HG03159 (cell line): ENCODE results near the gene GLRX5.
A peak's percentile ranks its signal among the peaks of the same experiment; 100 is the strongest.

Experiments
- ATAC-seq: cut with Tn5 transposase; IDR thresholded peaks from one replicate; pipeline ENCODE4 v1.9.1; 2021; ENCODE audit warnings: mild to moderate bottlenecking, moderate library complexity; ENCODE audit not compliant: unreplicated experiment

GLRX5 gene

DNA sequence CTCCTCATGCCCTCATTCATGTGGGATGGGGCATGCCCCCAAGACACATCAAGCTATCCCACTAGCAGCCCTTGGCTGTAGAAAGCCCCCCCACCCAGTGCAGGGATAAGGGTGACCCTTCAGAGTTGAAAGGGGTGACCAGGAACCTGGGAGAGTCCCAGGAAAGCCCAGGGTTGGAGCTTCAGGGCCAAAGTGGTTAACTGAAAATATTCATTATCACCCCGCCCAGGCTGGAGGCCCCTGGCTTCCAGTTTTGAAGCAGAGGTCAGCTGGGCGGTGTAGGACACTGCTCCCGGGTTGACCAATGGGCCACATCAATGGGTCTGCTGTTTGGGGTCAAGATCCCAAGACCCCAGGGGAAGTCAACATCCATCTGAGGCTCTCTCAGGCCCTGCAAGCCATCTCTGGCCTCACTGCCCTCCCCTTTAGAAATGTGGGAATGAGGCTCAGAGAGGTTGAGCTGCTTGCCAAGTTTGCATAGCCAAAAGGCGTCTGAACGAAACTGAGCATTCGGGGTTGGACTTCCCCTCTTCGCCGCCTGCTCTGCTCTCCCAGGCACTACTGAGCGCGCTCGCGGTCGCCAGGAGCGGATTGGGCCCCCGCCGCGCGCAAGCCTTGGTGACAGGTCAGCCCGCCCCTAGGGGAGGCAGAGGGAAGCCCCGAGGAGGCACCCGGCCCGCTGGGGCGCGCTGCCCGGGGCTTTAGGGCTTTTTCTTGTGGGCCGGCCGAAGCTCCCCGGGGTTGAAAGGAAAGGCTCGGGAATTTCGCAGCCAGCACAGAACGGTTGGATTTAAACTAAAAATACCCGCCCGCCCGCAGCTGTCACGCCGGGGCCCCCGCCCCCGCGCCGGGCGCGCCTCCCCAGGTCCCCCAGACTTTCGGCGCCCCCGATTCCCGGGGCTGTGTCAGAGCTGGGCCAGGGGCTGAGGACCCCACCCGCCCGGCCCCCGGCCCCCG, 19.0 kb upstream of the GLRX5 start:
- peak; percentile 86 for ATAC-seq

DNA sequence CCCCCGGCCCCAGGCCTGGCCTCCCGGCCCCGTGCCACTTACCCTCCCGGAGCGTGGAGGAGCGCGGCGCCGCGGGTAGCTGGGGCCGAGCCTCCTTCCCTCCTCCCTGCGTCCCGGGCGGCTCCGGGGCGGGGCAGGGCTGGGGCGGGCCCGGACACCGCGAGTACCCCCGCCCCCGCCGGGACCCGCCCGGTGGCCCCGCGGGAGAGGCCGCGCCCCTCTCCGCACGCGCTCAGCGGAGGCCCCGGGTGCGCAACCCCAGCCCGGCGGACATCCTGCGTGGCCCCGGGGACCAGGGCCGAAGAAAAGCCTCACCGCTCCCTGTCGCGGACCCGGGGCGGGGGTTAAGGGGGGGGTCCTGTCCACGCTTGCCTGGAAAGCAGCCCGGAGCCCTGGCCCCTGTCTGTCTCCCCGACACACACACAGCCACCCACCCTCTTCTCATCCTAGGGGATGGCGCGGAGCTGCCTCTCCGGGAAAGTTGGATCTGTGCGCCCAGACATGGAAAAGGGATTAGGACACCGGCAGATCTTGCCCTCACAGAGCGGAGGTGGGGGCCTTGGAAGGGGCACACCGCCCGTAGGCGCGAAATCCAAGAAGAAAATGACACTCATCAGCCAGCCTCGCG, 18.2 kb upstream of the GLRX5 start, which contains the start of gene SYNE3:
Gene SYNE3, minus strand, starts transcription at position 97 of the 628 bp plus-strand sequence. CDS start 40,829 bp downstream, outside the sequence.
- peak; percentile 32 for ATAC-seq

DNA sequence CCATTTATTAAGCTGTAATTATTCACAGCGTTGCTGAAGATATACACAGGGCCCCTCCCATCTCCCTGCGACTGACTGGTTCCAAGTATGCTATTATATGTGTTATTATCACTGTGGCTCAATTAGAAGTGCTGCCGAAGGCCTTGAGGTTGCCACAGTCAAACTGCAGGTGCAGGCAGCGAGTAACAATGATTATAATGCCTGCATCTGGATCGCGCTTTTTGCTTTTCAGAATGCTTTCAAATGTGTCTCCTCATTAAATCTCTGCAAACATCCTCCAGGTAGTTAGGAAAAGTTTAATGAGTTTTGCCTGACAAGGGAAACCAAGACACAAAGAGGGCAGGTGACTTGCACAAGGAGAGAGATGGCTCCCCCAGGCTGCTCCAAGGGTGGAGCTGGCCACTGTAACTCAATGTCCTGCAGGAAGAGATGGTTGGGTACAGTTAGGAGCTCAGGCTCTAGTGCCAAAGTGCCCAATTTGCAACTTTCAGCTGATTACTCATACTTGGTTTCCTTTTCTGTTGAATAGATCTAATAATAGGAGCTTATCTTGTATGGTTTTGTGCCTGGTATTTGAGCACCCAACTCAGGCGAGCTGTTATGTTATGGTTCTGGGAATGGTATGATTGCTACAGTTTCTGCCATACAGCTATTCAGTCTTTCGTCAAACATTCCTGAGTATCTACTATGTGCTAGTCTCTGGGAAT, 16.7 kb upstream of the GLRX5 start:
- peak; percentile 27 for ATAC-seq

DNA sequence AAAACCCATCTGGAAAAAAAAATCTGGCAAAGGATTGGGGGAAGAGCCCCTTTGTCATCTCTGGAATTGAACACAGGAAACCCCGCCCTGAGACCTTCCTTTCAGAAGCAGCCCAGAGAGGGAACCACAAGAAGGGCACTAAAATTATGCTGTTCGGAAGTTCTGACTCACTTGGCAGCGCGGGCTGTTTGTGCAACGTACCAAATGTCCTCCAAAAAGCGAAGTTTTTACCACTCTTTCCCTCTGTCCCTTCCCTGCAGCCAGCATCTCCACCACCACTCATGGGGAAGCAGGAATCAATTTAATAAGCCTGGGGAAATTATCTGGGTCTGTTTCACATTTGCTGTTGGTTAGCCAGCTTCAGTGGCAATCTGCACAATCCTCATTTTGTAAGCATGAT, 15.2 kb upstream of the GLRX5 start:
- no peak for ATAC-seq

GRCh38 chr14:95520346-95520745, 14.5 kb upstream of the GLRX5 start:
- ATAC-seq = no peak

DNA sequence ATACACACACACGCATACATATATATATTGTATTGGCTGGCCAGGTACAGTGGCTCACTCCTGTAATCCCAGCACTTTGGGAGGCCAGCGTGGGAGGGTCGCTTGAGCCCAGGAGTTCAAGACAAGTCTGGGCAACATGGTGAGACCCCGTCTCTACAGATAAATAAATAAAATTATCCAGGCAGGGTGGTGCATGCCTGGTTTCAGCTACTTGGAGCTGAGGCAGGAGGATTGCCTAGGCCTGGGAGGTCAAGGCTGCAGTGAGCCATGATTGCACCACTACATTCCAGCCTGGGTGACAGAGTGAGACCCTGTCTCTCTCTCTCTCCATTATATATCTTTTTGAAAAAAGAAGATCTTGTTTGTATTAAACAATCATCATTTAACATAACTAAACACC, 13.8 kb upstream of the GLRX5 start:
- ATAC-seq = no peak

DNA sequence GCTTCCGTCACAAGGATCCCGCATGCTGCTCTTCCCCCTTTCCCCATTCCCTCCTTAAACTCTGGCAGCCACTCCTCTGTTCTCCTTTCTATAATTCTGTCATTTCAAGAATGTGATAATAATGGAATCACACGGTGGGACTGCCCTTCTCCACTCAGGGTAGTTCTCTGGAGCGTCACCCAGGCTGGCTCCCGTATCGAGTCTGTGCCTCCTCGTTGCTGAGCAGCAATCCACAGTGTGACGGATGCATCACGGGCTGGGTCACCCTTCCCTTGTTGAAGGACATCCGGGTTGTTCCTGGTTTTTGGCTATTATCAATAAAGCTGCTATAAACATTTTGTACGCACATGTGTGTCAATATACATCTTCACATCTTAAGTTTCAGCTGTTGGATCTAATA, 12.7 kb upstream of the GLRX5 start:
- no peak for ATAC-seq

GRCh38 chr14:95522556-95522955, 12.3 kb upstream of the GLRX5 start:
- ATAC-seq = no peak

DNA sequence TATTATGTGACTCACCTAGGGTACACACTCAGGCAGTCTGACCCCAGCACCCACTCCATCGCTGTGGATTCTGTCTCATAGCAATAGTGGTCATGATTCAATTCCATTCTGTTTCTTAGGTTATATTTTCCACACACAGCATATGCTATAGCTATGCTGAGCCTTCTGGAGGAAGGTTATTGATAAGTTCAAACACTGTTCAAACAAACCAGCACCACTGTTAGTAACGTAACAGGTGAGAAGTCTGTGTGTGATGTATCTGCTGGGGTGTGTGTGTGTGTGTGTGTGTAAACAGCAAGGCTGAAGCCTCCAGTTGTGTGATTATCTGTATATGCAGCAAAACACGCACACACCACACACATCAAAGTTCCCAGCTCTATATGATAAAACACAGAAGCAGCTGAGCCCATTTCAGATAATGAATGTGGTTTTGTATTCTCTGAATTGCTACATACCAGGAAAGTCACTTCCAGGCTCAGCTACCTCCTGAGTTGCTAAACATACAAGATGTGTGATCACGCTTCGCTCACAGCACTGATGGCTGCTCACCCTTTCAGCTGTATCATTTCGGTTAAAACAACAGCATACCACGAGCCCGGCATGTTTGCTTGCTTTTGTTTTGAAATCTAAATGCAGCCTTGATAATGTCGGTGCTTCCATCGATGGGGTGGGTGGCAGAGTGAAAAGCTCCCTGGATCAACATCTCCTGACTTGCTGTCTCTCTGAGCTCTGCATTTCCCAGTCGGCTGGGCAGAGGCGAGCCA, 11.6 kb upstream of the GLRX5 start:
- no peak for ATAC-seq

GRCh38 chr14:95523815-95524448, 10.9 kb upstream of the GLRX5 start:
- no peak for ATAC-seq

DNA sequence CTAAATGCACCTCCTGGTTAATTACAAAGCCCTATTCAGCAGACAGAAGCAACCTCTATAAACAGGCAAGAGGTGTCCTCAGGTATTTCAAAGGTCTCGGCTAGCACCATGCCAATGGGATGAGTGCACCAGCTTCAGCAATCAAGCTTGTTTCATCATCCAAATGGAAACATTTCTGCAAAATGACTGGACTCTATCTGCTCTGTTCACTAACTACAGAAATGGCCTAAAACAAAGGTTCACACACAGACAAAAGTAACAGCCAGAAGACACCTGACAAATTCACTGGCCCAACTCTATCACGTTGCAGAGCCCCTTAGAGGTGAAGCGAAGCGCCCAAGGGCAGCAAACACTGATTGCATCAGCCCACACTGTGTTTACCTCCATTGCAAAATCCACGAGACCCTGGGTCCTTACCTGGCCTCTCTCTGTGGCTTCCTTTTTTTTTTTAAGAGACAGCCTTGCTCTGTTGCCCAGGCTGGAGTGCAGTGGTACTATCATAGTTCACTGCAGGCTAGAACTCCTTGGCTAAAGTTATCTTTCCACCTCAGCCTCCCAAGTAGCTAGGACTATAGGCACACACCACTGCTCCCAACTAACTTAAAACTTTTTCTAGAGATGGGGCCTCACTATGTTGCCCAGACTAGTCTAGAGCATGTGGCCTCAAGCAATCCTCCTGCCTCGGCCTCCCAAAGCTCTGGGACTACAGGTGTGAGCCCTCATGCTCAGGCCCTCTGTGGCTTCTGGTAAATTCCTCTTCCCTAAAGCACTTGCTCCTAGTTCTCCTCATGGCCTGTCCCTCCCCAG, 9.9 kb upstream of the GLRX5 start:
- no peak for ATAC-seq

DNA sequence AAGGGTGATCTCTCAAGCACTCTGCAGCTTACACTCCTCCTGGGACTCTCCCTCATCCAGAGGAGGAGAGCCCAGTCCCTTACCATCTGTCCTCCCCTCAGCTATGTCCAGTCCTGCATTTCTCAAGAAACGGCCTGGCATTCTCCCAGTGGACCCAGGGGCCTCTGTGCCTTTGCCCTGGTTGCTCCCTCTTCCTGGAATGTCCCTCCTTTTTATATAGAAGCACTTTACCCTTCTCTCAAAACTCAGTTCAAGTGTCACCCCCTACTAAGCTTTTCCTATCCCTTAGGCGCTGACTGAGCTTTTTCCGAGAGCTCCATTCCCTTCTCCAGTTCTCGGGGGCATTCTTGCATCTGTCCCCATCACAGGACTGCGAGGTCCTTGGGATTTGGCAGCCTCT, 8.9 kb upstream of the GLRX5 start:
- ATAC-seq = no peak

GRCh38 chr14:95526483-95527386, 8.1 kb upstream of the GLRX5 start:
- no peak for ATAC-seq

- ATAC-seq = no peak
Observed at GRCh38 chr14:95527387-95528002, 7.4 kb upstream of the GLRX5 start.

DNA sequence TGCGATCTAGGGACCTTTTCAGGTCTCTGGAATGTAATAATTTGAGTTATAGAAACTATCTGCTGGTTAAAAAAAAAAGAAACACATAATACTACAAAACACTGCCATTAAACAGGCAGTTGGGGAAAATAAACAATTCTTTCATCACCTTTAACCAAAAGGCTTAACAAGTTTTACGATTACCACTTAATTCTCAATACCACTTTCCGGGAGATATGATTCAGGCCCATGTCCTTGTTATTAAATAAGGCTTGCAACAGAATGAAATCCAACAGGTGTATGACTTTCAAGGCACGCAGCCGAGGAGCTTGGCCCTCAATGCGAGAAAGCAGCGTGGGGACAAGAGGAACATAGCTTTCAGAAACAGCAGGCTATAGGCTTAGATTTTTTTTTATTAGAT, 5.6 kb upstream of the GLRX5 start:
- ATAC-seq = no peak

- ATAC-seq = no peak
Observed at GRCh38 chr14:95530473-95531276, 4.2 kb upstream of the GLRX5 start.

GRCh38 chr14:95531473-95531872, 3.4 kb upstream of the GLRX5 start:
- ATAC-seq = no peak
